Glutamatergic neuron (in vitro differentiated cells): ENCODE data around the gene INPP4B. TPM values are rescaled to one million over a fixed set of nuclear protein-coding genes. Genes with fewer than 3 reads are reported as not detected.

Source experiments
- DNase-seq: peaks from one replicate; pipeline ENCODE4 v3.0.0; 2022
- H3K27ac Mint-ChIP-seq: one replicate; pipeline ENCODE4 v1.8.0; 2020; ENCODE audit warnings: mild to moderate bottlenecking, mixed read lengths, inconsistent platforms; ENCODE audit not compliant: unreplicated experiment
- H3K27me3 Mint-ChIP-seq: one replicate; pipeline ENCODE4 v1.8.0; 2020; ENCODE audit warnings: mild to moderate bottlenecking, moderate library complexity, mixed read lengths, inconsistent platforms; ENCODE audit not compliant: unreplicated experiment
- H3K36me3 Mint-ChIP-seq: one replicate; pipeline ENCODE4 v1.8.0; 2020; ENCODE audit warnings: mild to moderate bottlenecking, mixed read lengths, inconsistent platforms; ENCODE audit not compliant: unreplicated experiment
- H3K4me1 Mint-ChIP-seq: one replicate; pipeline ENCODE4 v1.8.0; 2020; ENCODE audit warnings: mild to moderate bottlenecking, low read depth, mixed read lengths, inconsistent platforms; ENCODE audit not compliant: unreplicated experiment
- H3K4me3 Mint-ChIP-seq: one replicate; pipeline ENCODE4 v1.8.0; 2020; ENCODE audit warnings: mild to moderate bottlenecking, mixed read lengths, inconsistent platforms; ENCODE audit not compliant: unreplicated experiment
- H3K9me3 Mint-ChIP-seq: one replicate; pipeline ENCODE4 v1.8.0; 2020; ENCODE audit warnings: mild to moderate bottlenecking, moderate library complexity, mixed read lengths, inconsistent platforms; ENCODE audit not compliant: unreplicated experiment
- total RNA-seq: library from RNA; stranded (reverse); fragmentation: NEBNext Ultra II Directional; extraction: Animal tissue kit (Norgen Biotek cat#: 25700); gene quantifications from one replicate; pipeline ENCODE4 v1.2.1, GENCODE V29; 2021; ENCODE audit not compliant: unreplicated experiment
- TF ChIP-seq, protein P1 (sequence below): fragments of 200-600 bp; sonication (generic); IDR thresholded peaks from one replicate; pipeline ENCODE4 v1.5.0; 2021; ENCODE audit not compliant: partially characterized antibody, unreplicated experiment

Gene INPP4B
- total RNA-seq, 1 donor from 2014 or later: 2.4 TPM

- no peak overlapping the region for H3K4me3 Mint-ChIP-seq
- H3K4me1 Mint-ChIP-seq: no peaks in the 10 kb centered on the region
- H3K9me3 Mint-ChIP-seq: no peaks in the 10 kb centered on the region
- H3K36me3 Mint-ChIP-seq: no peaks in the 10 kb centered on the region
- no peak for DNase-seq
- TF ChIP-seq, protein P1, sequence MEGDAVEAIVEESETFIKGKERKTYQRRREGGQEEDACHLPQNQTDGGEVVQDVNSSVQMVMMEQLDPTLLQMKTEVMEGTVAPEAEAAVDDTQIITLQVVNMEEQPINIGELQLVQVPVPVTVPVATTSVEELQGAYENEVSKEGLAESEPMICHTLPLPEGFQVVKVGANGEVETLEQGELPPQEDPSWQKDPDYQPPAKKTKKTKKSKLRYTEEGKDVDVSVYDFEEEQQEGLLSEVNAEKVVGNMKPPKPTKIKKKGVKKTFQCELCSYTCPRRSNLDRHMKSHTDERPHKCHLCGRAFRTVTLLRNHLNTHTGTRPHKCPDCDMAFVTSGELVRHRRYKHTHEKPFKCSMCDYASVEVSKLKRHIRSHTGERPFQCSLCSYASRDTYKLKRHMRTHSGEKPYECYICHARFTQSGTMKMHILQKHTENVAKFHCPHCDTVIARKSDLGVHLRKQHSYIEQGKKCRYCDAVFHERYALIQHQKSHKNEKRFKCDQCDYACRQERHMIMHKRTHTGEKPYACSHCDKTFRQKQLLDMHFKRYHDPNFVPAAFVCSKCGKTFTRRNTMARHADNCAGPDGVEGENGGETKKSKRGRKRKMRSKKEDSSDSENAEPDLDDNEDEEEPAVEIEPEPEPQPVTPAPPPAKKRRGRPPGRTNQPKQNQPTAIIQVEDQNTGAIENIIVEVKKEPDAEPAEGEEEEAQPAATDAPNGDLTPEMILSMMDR: no peak
- H3K27ac Mint-ChIP-seq: no peak overlapping the region
- H3K27me3 Mint-ChIP-seq: peaks cover 2% of the 10 kb centered on the region
Observed at GRCh38 chr4:142572071-142572470, 274.0 kb downstream of the INPP4B start.

GRCh38 chr4:142567620-142568451, 278.3 kb downstream of the INPP4B start:
- TF ChIP-seq, protein P1: no peak
- Mint-ChIP-seq H3K4me1 (no peaks in the 10 kb centered on the region), H3K27me3 (no peaks in the 10 kb centered on the region), H3K36me3 (no peaks in the 10 kb centered on the region), H3K9me3 (no peaks in the 10 kb centered on the region), H3K4me3 (no peak overlapping the region), H3K27ac (no peak overlapping the region)
- no peak for DNase-seq

GRCh38 chr4:142567199-142567598, 278.9 kb downstream of the INPP4B start:
- DNase-seq: no peak
- Mint-ChIP-seq H3K4me3 (no peak overlapping the region), H3K9me3 (no peaks in the 10 kb centered on the region), H3K4me1 (no peaks in the 10 kb centered on the region), H3K27me3 (no peaks in the 10 kb centered on the region), H3K36me3 (no peaks in the 10 kb centered on the region), H3K27ac (no peak overlapping the region)
- TF ChIP-seq, protein P1: no peak

DNA sequence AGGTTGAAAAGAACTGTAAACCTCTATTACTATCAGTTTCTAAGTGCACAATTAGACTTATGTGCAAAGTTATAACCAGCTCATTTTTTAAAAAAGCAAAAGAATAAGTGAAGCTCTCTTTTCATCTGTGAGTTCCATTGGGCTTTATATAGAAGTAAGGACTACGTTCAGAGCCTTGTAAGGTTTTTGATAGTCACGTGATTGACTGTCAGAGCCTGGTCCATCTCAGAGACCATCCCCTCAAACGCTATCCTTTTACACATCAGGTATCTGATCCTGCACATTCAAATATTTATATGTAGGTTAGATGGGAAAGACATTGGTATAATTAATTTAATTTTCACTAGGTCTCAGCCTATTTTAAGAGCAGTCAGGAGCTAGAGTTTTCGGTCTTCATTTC, 279.3 kb downstream of the INPP4B start:
- Mint-ChIP-seq H3K36me3 (no peaks in the 10 kb centered on the region), H3K27ac (no peak overlapping the region)
- TF ChIP-seq, protein P1: no peak

GRCh38 chr4:142566243-142566642, 279.9 kb downstream of the INPP4B start:
- no peaks in the 10 kb centered on the region for H3K36me3 Mint-ChIP-seq
- H3K27ac Mint-ChIP-seq: no peak overlapping the region
- no peaks in the 10 kb centered on the region for H3K9me3 Mint-ChIP-seq
- no peak for DNase-seq
- no peaks in the 10 kb centered on the region for H3K4me1 Mint-ChIP-seq
- no peaks in the 10 kb centered on the region for H3K27me3 Mint-ChIP-seq
- TF ChIP-seq, protein P1: no peak
- no peak overlapping the region for H3K4me3 Mint-ChIP-seq

More for the DNA sequence above, 279.3 kb downstream of the INPP4B start:
- Mint-ChIP-seq H3K4me3 (no peak overlapping the region), H3K4me1 (no peaks in the 10 kb centered on the region), H3K9me3 (no peaks in the 10 kb centered on the region), H3K27me3 (no peaks in the 10 kb centered on the region)
- no peak for DNase-seq
